Endothelial cell of umbilical vein (primary cell): ENCODE measurements around the gene MYH11. TPM values are rescaled to one million over a fixed set of nuclear protein-coding genes. Genes with fewer than 3 reads are reported as not detected.

Source experiments
- BruUV-seq: library from RNA; stranded (reverse); fragments of 400-500 nt; replicated peaks from 2 replicates; lab custom pipeline; 2021; lab: Mats Ljungman, UMichigan
- CTCF ChIA-PET: fragments of 300-600, 350-600 bp; sonication (Branson Sonifier 250); formaldehyde crosslinking; loops from one replicate; lab custom pipeline; 2021; ENCODE audit warnings: antibody characterized with exemption, inconsistent platforms; lab: Charles Lee
- POLR2A ChIA-PET: fragments of 300-600, 350-600 bp; sonication (Branson Sonifier 250); formaldehyde crosslinking; loops from one replicate; lab custom pipeline; 2021; ENCODE audit warnings: antibody characterized with exemption, inconsistent platforms; lab: Charles Lee
- DNase-seq: peaks from one replicate; pipeline ENCODE4 v3.0.0-alpha.2; 2011; ENCODE audit warnings: low read depth, low spot score
- FAIRE-seq: peaks from 2 replicates; lab custom pipeline; 2011; peaks lifted over from hg19 to GRCh38; lab: Jason Lieb, UNC
- H2AFZ ChIP-seq: 2 replicates; pipeline ENCODE4 v1.6.0; 2012; ENCODE audit warnings: low read depth, low read length, control low read depth, inconsistent platforms
- H3K27ac ChIP-seq: 2 replicates; pipeline ENCODE4 v1.5.1; 2011; ENCODE audit warnings: low read depth, mild to moderate bottlenecking, control low read depth, low read length, moderate library complexity; ENCODE audit not compliant: insufficient read depth
- H3K27me3 ChIP-seq, 2 experiments: 2 replicates each; pipeline versions ENCODE4 v1.6.0 to v1.6.1; 2011; ENCODE audit warnings: low read length in 2 of 2, mixed read lengths in 1 of 2; ENCODE audit not compliant: control insufficient read depth in 2 of 2, insufficient read depth in 2 of 2
- H3K36me3 ChIP-seq, 2 experiments: 2 replicates in 1 of 2; 3 replicates in 1 of 2; pipeline ENCODE4 v1.5.1; 2011; ENCODE audit warnings: low read length in 2 of 2, mild to moderate bottlenecking in 1 of 2, moderate library complexity in 1 of 2; ENCODE audit not compliant: control insufficient read depth in 2 of 2, insufficient read depth in 2 of 2; ENCODE audit errors: extremely low read depth in 1 of 2
- H3K4me1 ChIP-seq: 3 replicates; pipeline ENCODE4 v1.5.1; 2011; ENCODE audit warnings: mild to moderate bottlenecking, low read length; ENCODE audit not compliant: control insufficient read depth, insufficient read depth; ENCODE audit errors: extremely low read depth
- H3K4me2 ChIP-seq: 2 replicates; pipeline ENCODE4 v1.6.1; 2011; ENCODE audit warnings: low read length, control low read depth, mixed read lengths; ENCODE audit not compliant: insufficient read depth
- H3K4me3 ChIP-seq, 3 experiments: fragments of 200-600 bp in 1 of 3; sonication (generic), shearing (Covaris generic) in 1 of 3; replicated peaks in 1 of 3; 2 replicates each; pipeline ENCODE4 v1.5.1; 2011 to 2016; ENCODE audit warnings: control low read depth in 3 of 3, low read length in 3 of 3, mild to moderate bottlenecking in 2 of 3, inconsistent platforms in 1 of 3, low read depth in 1 of 3, moderate library complexity in 1 of 3; ENCODE audit not compliant: insufficient read depth in 1 of 3
- H3K79me2 ChIP-seq: 2 replicates; pipeline ENCODE4 v1.6.0; 2012; ENCODE audit warnings: low read length, inconsistent platforms; ENCODE audit not compliant: control insufficient read depth, insufficient read depth
- H3K9ac ChIP-seq: replicated peaks from 2 replicates; pipeline ENCODE3; 2011; ENCODE audit warnings: low read length, control low read depth; ENCODE audit not compliant: insufficient read depth; ENCODE audit errors: extremely low read depth
- H3K9me1 ChIP-seq: replicated peaks from 3 replicates; pipeline ENCODE4 v1.6.0; 2011; ENCODE audit warnings: mild to moderate bottlenecking, low read length; ENCODE audit not compliant: control insufficient read depth, insufficient read depth; ENCODE audit errors: extremely low read depth
- H3K9me3 ChIP-seq: replicated peaks from 2 replicates; pipeline ENCODE4 v1.5.1; 2012; ENCODE audit warnings: low read length, inconsistent platforms; ENCODE audit not compliant: control insufficient read depth, insufficient read depth
- H4K20me1 ChIP-seq: replicated peaks from 2 replicates; pipeline ENCODE3; 2011; ENCODE audit warnings: mild to moderate bottlenecking, low read length; ENCODE audit not compliant: control insufficient read depth, insufficient read depth; ENCODE audit errors: extremely low read depth
- EZH2 ChIP-seq: IDR thresholded peaks from 2 replicates; pipeline ENCODE4 v1.6.1; 2012; ENCODE audit warnings: borderline replicate concordance, low read depth, mild to moderate bottlenecking, moderate library complexity, low read length, inconsistent platforms; ENCODE audit not compliant: severe bottlenecking
- FOS ChIP-seq: IDR thresholded peaks from 2 replicates; pipeline ENCODE4 v1.6.1; 2011; ENCODE audit warnings: mild to moderate bottlenecking, low read length, moderate library complexity, borderline replicate concordance; ENCODE audit not compliant: insufficient read depth
- GATA2 ChIP-seq: IDR thresholded peaks from 2 replicates; pipeline ENCODE4 v1.7.0; 2011; ENCODE audit warnings: low read depth, mild to moderate bottlenecking, moderate library complexity, mixed read lengths, low read length; ENCODE audit not compliant: insufficient read length, insufficient read depth
- JUN ChIP-seq: IDR thresholded peaks from 2 replicates; pipeline ENCODE4 v1.6.1; 2011; ENCODE audit warnings: borderline replicate concordance, low read depth; ENCODE audit not compliant: insufficient read length, insufficient read depth
- MYC ChIP-seq: IDR thresholded peaks from one replicate; pipeline ENCODE4 v1.6.1; 2011; ENCODE audit warnings: mild to moderate bottlenecking, low read depth, low read length
- POLR2A ChIP-seq: IDR thresholded peaks from 2 replicates; pipeline ENCODE4 v1.6.1; 2012; ENCODE audit warnings: low read depth, mild to moderate bottlenecking, control low read depth, low read length
- POLR2AphosphoS5 ChIP-seq: IDR thresholded peaks from 2 replicates; pipeline ENCODE4 v1.6.1; 2012; ENCODE audit warnings: low read depth, mild to moderate bottlenecking, control low read depth, low read length, moderate library complexity; ENCODE audit not compliant: insufficient read depth
- dilution Hi-C: fragments of 300-500 bp; cut with MboI; formaldehyde crosslinking; loops from one replicate; pipeline ENCODE4 v1.15.0; 2019; ENCODE audit warnings: low sequenced_read_pairs; ENCODE audit not compliant: extremely low pct_ligation_motif_present
- intact Hi-C: fragments of 100-400 bp; cut with micrococcal nuclease; formaldehyde crosslinking; loops from one replicate; pipeline ENCODE4 v1.10.0; 2022
- polyA plus RNA-seq, 4 experiments: library from polyadenylated mRNA; depleted of rRNA in 3 of 4; stranded (reverse) in 3 of 4; unstranded in 1 of 4; fragments of >200 nt; gene quantifications; 2 replicates each; pipeline versions ENCODE4 v1.2.1 to v1.2.3, GENCODE V29; 2011 to 2012; ENCODE audit warnings: missing spikeins in 1 of 4
- total RNA-seq: library from RNA; stranded (reverse); gene quantifications from 2 replicates; pipeline ENCODE4 v1.2.3, GENCODE V29; 2021
- TF ChIP-seq, protein P1 (sequence below), 2 donors: IDR thresholded peaks; 1 replicate in 1 of 2; 2 replicates in 1 of 2; pipeline ENCODE4 v1.5.1; 2011; ENCODE audit warnings: low read length in 2 of 2, mild to moderate bottlenecking in 2 of 2, moderate library complexity in 2 of 2, control low read depth in 1 of 2, inconsistent platforms in 1 of 2, low read depth in 1 of 2; ENCODE audit not compliant: insufficient read depth in 1 of 2; ENCODE audit errors: extremely low read depth in 1 of 2
- TF ChIP-seq, protein P2 (sequence below): IDR thresholded peaks from 2 replicates; pipeline ENCODE4 v1.6.1; 2011; ENCODE audit not compliant: insufficient read depth, insufficient read length

Gene MYH11
- total and polyA plus RNA-seq, 2 donors (not counting 3 experiments of a cell fraction or from before 2014, with no cell fraction given), result not detected

GRCh38 chr16:15847611-15848175, 9.1 kb downstream of the MYH11 start:
- CTCF ChIA-PET, result interaction anchor here (0.6 to 3.9 kb wide), 7 partner anchors 11 to 72 kb away, joined by 3 to 23 read pairs (median 3); no protein-coding TSS in a partner anchor
- Histone ChIP-seq H3K27me3 (peaks cover 3 to 6% of the 10 kb centered on the region in 2 experiments), H3K36me3 (no peaks in the 10 kb centered on the region), H2AFZ (no peak overlapping the region), H4K20me1 (no peaks in the 10 kb centered on the region), H3K4me1 (no peaks in the 10 kb centered on the region), H3K79me2 (no peaks in the 10 kb centered on the region), H3K9ac (no peak overlapping the region), H3K4me2 (no peak overlapping the region), H3K27ac (no peak overlapping the region), H3K9me3 (no peaks in the 10 kb centered on the region), H3K4me3 (no peak overlapping the region), H3K9me1 (no peaks in the 10 kb centered on the region)
- no peak for DNase-seq
- no peak for FAIRE-seq
- TF ChIP-seq EZH2 (no peak), POLR2A (no peak), POLR2AphosphoS5 (no peak), GATA2 (no peak), JUN (no peak), MYC (no peak), FOS (no peak)
- TF ChIP-seq, protein P1, sequence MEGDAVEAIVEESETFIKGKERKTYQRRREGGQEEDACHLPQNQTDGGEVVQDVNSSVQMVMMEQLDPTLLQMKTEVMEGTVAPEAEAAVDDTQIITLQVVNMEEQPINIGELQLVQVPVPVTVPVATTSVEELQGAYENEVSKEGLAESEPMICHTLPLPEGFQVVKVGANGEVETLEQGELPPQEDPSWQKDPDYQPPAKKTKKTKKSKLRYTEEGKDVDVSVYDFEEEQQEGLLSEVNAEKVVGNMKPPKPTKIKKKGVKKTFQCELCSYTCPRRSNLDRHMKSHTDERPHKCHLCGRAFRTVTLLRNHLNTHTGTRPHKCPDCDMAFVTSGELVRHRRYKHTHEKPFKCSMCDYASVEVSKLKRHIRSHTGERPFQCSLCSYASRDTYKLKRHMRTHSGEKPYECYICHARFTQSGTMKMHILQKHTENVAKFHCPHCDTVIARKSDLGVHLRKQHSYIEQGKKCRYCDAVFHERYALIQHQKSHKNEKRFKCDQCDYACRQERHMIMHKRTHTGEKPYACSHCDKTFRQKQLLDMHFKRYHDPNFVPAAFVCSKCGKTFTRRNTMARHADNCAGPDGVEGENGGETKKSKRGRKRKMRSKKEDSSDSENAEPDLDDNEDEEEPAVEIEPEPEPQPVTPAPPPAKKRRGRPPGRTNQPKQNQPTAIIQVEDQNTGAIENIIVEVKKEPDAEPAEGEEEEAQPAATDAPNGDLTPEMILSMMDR (IDR thresholded peaks at IDR 0.05; ENCODE audit: extremely low read depth in 1 of 2, insufficient read depth in 1 of 2, low read depth in 1 of 2, low read length in 2 of 2), result no peak
- TF ChIP-seq, protein P2, sequence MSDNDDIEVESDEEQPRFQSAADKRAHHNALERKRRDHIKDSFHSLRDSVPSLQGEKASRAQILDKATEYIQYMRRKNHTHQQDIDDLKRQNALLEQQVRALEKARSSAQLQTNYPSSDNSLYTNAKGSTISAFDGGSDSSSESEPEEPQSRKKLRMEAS, result no peak
- dilution Hi-C loops, result no loop called here
- intact Hi-C loops, result no loop called here
- no TSS peak for BruUV-seq
- POLR2A ChIA-PET, result no interaction called here
